ENCODE results near the gene PDE4D. TPM values are rescaled to one million over a fixed set of nuclear protein-coding genes. Genes with fewer than 3 reads are reported as not detected.

The PDE4D gene
- total RNA-seq, 1 donor from 2014 or later = 85.8 TPM

- TF ChIP-seq, protein P1, sequence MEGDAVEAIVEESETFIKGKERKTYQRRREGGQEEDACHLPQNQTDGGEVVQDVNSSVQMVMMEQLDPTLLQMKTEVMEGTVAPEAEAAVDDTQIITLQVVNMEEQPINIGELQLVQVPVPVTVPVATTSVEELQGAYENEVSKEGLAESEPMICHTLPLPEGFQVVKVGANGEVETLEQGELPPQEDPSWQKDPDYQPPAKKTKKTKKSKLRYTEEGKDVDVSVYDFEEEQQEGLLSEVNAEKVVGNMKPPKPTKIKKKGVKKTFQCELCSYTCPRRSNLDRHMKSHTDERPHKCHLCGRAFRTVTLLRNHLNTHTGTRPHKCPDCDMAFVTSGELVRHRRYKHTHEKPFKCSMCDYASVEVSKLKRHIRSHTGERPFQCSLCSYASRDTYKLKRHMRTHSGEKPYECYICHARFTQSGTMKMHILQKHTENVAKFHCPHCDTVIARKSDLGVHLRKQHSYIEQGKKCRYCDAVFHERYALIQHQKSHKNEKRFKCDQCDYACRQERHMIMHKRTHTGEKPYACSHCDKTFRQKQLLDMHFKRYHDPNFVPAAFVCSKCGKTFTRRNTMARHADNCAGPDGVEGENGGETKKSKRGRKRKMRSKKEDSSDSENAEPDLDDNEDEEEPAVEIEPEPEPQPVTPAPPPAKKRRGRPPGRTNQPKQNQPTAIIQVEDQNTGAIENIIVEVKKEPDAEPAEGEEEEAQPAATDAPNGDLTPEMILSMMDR (IDR thresholded peaks at IDR 0.05) = no peak
- ATAC-seq = no peak
- no peak for DNase-seq
- no peak overlapping the region for H3K27ac ChIP-seq
- no peak overlapping the region for H3K4me3 ChIP-seq
- H3K4me1 ChIP-seq = peaks cover 10% of the 10 kb centered on the region
- intact Hi-C loops (cut with DNase I) = no loop called here
- H3K9me3 ChIP-seq = no peaks in the 10 kb centered on the region
- no peaks in the 10 kb centered on the region for H3K36me3 ChIP-seq
- no peaks in the 10 kb centered on the region for H3K27me3 ChIP-seq
These were observed 183.7 kb downstream of the PDE4D start for GRCh38 chr5:59709846-59710245.

DNA sequence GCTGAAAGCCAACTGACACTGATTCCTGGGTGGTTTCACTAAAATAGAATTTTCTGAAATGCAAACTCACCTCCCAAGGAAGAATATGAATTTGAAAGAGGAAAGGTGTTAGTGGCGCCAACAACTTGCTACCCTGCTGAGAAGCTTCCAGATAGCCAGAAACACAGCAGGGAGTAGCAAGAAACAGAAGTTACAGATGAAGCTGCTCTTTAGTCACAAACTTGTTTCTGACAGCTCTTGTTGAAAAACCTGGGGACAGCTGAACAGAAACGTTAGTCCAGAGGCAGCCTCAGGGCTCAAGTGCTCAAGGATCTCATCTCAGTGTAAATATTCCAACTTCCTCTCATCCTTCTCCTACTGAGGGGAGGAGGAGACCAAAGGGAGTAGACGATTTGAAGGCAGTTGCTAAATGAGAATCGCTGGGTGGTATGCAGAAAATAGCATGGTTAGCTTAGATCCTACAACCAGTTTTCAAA lies 184.1 kb downstream of the PDE4D start:
- H3K4me3 ChIP-seq = no peak overlapping the region
- DNase-seq (no peak), ATAC-seq (no peak)
- H3K27me3 ChIP-seq = no peaks in the 10 kb centered on the region
- TF ChIP-seq, protein P1 (IDR thresholded peaks at IDR 0.05) = no peak
- no peaks in the 10 kb centered on the region for H3K9me3 ChIP-seq
- peaks cover 10% of the 10 kb centered on the region for H3K4me1 ChIP-seq
- intact Hi-C loops (cut with DNase I) = no loop called here
- no peaks in the 10 kb centered on the region for H3K36me3 ChIP-seq
- no peak overlapping the region for H3K27ac ChIP-seq

- DNase-seq (no peak), ATAC-seq (no peak)
- intact Hi-C loops (cut with DNase I) = no loop called here
- Histone ChIP-seq H3K36me3 (no peaks in the 10 kb centered on the region), H3K27me3 (no peaks in the 10 kb centered on the region), H3K9me3 (no peaks in the 10 kb centered on the region), H3K27ac (peak overlapping the region; percentile 21), H3K4me1 (peaks cover 5% of the 10 kb centered on the region), H3K4me3 (no peak overlapping the region)
- TF ChIP-seq, protein P1 (IDR thresholded peaks at IDR 0.05) = no peak
These were observed 188.6 kb downstream of the PDE4D start for GRCh38 chr5:59704936-59705335.

DNA sequence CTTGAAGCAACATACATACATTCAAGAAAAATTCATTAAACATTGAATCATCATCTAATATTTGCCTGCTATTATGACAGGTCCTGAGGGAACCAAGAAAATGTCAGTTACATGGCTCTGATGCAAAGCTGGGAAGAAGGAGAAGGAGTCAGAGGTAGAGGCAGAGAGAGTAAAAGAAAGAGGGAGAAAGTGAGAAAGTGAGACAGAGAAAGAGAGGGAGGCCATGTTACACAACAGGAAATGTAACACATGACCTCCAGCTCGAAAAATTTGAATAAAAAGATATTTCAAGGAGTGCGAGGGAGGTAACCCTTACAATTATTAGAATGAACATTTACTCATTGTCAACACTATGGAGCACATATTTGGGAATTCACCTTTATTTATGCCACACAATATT lies 189.7 kb downstream of the PDE4D start:
- Histone ChIP-seq H3K36me3 (no peaks in the 10 kb centered on the region), H3K4me1 (no peaks in the 10 kb centered on the region), H3K4me3 (no peak overlapping the region), H3K9me3 (no peaks in the 10 kb centered on the region), H3K27me3 (no peaks in the 10 kb centered on the region), H3K27ac (no peak overlapping the region)
- ATAC-seq = no peak
- TF ChIP-seq, protein P1 (IDR thresholded peaks at IDR 0.05) = no peak
- intact Hi-C loops (cut with DNase I) = no loop called here
- DNase-seq = no peak

DNA sequence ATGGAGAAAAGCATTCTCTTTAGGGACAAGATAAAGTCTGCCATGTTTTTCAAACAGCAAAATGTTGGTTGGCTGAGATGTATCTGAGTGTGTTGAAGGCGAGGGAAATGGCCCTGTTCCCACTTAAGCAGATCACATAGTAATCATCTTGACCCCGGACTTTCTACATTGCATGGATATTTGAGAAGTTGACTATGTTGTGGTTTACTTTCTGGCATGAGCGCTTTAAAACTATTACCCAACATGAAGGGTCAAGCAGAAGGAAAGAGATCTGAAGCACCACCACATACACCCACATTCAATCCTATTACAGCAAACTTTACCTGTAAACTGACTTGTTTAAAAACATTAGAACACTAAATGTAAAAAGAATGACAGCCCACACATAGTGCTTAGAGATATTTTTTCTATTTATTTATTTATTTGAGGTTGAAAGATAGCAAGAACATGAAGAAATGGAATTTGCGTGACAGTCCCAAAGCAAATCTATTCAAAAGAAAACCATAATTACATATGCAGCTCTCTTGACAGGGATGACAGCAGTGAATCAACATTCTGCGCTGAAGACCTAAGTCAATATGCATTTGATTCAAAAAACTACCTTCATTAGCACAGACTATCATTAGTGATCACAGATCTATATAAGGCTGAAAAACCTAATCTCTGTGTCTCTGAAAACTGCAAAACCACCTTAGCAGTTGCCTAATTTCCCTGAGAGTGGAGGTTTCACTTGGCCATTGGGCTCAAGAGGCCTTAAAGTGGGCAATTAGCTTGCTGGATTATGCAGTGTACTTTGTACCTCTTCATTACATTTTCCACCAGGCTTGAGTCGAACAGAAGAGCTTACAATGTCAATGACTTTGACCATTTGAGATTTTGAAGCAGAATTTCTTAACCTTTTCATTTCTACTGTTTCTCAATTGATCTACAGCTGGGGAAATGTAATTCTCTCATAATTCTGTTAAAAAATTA lies 195.0 kb downstream of the PDE4D start:
- TF ChIP-seq, protein P1 (IDR thresholded peaks at IDR 0.05) = no peak
- Histone ChIP-seq H3K36me3 (no peaks in the 10 kb centered on the region), H3K4me3 (no peak overlapping the region), H3K27me3 (no peaks in the 10 kb centered on the region), H3K27ac (no peak overlapping the region), H3K4me1 (no peaks in the 10 kb centered on the region), H3K9me3 (no peaks in the 10 kb centered on the region)
- intact Hi-C loops (cut with DNase I) = no loop called here
- peak; percentile 76 for ATAC-seq
- DNase-seq = no peak

Measured in upper lobe of right lung (tissue), 1 donor.